RWPE1 (cell line): ENCODE results near the gene DENND5A.

Source experiments
- CTCF ChIA-PET: fragments of 350-600 bp; sonication (Branson Sonifier 250); formaldehyde crosslinking; extraction: SDS; loops from one replicate; lab custom pipeline; 2021; lab: Yijun Ruan, JAX
- POLR2A ChIA-PET: fragments of 400-600 bp; formaldehyde crosslinking; extraction: SDS; loops from one replicate; lab custom pipeline; 2020; ENCODE audit warnings: antibody characterized with exemption; ENCODE audit not compliant: low non-redundant PET; lab: Yijun Ruan, JAX
- DNase-seq: peaks from one replicate; pipeline ENCODE4 v3.0.0; 2012; ENCODE audit warnings: low spot score
- H3K27ac ChIP-seq: fragments of 450-650 bp; 2 replicates; pipeline ENCODE4 v1.5.1; 2017
- TF ChIP-seq, protein P1 (sequence below): fragments of 450-650 bp; conservative IDR thresholded peaks from 2 replicates; pipeline ENCODE4 v1.5.1; 2017; ENCODE audit warnings: low read depth, mild to moderate bottlenecking

Gene DENND5A

GRCh38 chr11:9276571-9276970 lies 11.4 kb upstream of the DENND5A start:
- ChIA-PET POLR2A (no interaction called here), CTCF (interaction anchor here (0.6 kb wide), 1 partner anchor 188 kb away, joined by 3 read pairs; no protein-coding TSS in a partner anchor)
- DNase-seq, result no peak
- TF ChIP-seq, protein P1, sequence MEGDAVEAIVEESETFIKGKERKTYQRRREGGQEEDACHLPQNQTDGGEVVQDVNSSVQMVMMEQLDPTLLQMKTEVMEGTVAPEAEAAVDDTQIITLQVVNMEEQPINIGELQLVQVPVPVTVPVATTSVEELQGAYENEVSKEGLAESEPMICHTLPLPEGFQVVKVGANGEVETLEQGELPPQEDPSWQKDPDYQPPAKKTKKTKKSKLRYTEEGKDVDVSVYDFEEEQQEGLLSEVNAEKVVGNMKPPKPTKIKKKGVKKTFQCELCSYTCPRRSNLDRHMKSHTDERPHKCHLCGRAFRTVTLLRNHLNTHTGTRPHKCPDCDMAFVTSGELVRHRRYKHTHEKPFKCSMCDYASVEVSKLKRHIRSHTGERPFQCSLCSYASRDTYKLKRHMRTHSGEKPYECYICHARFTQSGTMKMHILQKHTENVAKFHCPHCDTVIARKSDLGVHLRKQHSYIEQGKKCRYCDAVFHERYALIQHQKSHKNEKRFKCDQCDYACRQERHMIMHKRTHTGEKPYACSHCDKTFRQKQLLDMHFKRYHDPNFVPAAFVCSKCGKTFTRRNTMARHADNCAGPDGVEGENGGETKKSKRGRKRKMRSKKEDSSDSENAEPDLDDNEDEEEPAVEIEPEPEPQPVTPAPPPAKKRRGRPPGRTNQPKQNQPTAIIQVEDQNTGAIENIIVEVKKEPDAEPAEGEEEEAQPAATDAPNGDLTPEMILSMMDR, result no peak
- peak overlapping the region; percentile 21; the same call in 1 of the 2 replicates for H3K27ac ChIP-seq

DNA sequence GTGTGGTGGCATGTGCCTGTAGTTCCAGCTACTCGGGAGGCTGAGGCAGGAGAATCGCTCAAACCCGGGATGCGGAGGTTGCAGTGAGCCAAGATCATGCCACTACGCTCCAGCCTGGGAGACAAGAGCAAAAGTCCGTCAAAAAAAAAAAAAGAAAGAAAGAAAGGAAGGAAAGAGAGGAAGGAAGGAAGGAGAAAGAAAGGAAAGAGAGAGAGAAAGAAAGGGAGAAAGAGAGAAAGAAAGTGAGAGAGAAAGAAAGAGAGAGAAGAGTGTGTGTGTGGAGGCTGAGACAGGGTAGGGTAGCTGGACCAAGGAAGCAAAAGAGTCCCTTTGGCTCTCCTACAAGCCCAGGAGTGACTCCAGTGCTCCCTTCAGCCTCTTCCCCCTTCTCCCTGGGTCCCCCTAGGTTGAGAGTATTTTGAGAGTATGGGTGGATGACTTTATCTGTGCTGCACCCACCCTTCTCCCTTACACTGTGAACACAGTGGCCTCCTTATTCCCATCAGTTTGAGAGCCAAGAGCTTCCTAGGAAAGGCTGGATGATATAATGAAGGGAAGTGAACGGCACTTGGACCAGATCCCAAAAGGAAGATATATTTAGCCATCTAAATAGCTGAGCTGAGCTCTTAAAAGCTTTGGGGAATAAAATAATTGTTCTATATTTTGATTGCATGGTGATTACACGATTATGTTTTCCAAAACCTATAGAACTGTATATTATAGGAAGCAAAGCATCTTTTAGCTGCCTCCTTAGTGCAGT lies 9.5 kb upstream of the DENND5A start:
- TF ChIP-seq, protein P1, result no peak
- no peak overlapping the region for H3K27ac ChIP-seq
- CTCF ChIA-PET, result interaction anchor here (0.6 kb wide), 1 partner anchor 17 kb away, joined by 3 read pairs; no protein-coding TSS in a partner anchor
- DNase-seq, result no peak
- POLR2A ChIA-PET, result no interaction called here

DNA sequence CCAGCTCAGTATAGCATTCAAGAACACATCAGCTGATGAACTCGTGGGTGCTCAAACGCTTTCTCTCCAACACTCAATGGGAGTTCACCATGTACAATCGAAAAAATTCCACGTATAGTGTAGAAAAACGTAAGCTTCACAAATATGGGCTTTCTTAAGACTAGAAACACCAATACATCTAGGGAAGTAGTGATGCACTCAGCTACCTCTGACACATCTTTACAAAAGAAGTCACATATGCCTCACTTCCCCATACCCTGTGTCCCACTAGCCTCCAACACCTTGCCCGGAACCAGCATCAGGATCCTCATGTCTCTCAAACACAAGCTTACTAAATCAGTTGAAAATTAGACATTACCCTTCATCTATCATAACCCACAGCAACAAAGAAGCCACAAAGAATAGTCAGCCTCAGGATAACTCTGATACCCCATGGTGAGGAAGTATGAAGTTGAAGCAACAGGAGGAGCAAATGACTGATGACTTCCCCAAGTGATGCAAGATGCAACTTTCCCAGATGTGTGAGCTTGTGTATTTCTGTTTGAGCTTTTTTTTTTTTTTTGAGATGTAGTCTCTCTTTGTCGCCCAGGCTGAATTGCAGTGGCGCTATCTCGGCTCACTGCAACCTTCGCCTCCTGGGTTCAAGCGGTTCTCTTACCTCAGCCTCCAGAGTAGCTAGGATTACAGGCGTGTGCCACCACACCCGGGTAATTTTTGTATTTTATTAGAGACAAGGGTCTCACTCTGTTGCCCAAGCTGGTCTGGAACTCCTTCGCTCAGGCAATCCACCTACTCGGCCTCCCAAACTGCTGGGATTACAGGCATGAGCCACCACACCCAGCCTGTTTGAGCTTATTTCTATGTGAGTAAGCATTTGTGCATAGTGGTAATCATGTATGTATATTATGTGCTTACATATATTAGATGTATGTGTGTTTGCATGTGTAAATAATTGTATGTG lies 8.5 kb upstream of the DENND5A start:
- POLR2A ChIA-PET, result interaction anchor here (0.5 to 0.8 kb wide), 2 partner anchors 9 to 189 kb away, joined by 3 to 4 read pairs; no protein-coding TSS in a partner anchor
- TF ChIP-seq, protein P1, result no peak
- no peak for DNase-seq
- CTCF ChIA-PET, result no interaction called here
- H3K27ac ChIP-seq, result no peak overlapping the region

GRCh38 chr11:9269492-9270013 lies 4.4 kb upstream of the DENND5A start:
- CTCF ChIA-PET, result no interaction called here
- TF ChIP-seq, protein P1, result no peak
- no peak overlapping the region for H3K27ac ChIP-seq
- DNase-seq, result no peak
- POLR2A ChIA-PET, result no interaction called here

GRCh38 chr11:9267680-9268079 lies 2.5 kb upstream of the DENND5A start:
- ChIA-PET POLR2A (no interaction called here), CTCF (no interaction called here)
- TF ChIP-seq, protein P1, result no peak
- no peak for DNase-seq
- no peak overlapping the region for H3K27ac ChIP-seq

DNA sequence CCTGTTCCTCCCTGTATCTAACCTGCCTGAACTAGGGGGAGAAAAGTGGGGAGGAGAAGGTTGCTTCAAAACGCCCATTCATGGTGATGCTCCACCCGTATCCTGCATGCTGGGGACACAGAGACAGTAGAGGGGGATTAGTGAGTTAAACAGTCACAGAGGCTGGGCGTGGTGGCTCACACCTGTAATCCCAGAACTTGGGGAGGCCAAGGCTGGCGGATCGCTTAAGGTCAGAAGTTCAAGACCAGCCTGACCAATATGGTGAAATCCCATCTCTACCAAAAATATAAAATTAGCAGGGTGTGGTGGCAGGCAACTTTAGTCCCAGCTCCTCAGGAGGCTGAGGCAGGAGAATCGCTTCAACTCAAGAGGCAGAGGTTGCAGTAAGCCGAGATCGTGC lies 1.8 kb upstream of the DENND5A start:
- no peak for DNase-seq
- TF ChIP-seq, protein P1, result no peak
- ChIA-PET POLR2A (no interaction called here), CTCF (no interaction called here)
- H3K27ac ChIP-seq, result no peak overlapping the region
